ENCODE results near the gene TMEM271.

The TMEM271 gene

GRCh38 chr4:532588-533317 is 43.3 kb downstream of the TMEM271 start:
- no peak for DNase-seq (ENCODE audit: low read depth in 2 of 2)

GRCh38 chr4:531721-532565 is 44.2 kb downstream of the TMEM271 start:
- DNase-seq (ENCODE audit: low read depth in 2 of 2), result no peak

GRCh38 chr4:531076-531475 is 45.0 kb downstream of the TMEM271 start:
- DNase-seq (ENCODE audit: low read depth in 2 of 2), result no peak

GRCh38 chr4:530017-530781 is 45.9 kb downstream of the TMEM271 start:
- DNase-seq (ENCODE audit: low read depth in 2 of 2), result no peak

GRCh38 chr4:529563-529962 is 46.5 kb downstream of the TMEM271 start:
- DNase-seq (ENCODE audit: low read depth in 2 of 2), result no peak

- no peak for DNase-seq (ENCODE audit: low read depth in 2 of 2)
Observed at GRCh38 chr4:528835-529234, 47.3 kb downstream of the TMEM271 start.

GRCh38 chr4:528296-528695 is 47.8 kb downstream of the TMEM271 start:
- DNase-seq (ENCODE audit: low read depth in 2 of 2), result no peak

GRCh38 chr4:526971-527460 is 49.1 kb downstream of the TMEM271 start:
- no peak for DNase-seq (ENCODE audit: low read depth in 2 of 2)

- no peak for DNase-seq (ENCODE audit: low read depth in 2 of 2)
Observed at GRCh38 chr4:526189-526909, 49.7 kb downstream of the TMEM271 start.

- DNase-seq (ENCODE audit: low read depth in 2 of 2), result no peak
Observed at GRCh38 chr4:525660-526059, 50.4 kb downstream of the TMEM271 start.

- no peak for DNase-seq (ENCODE audit: low read depth in 2 of 2)
Observed at GRCh38 chr4:524196-524595, 51.9 kb downstream of the TMEM271 start.
